ENCODE results near the gene SYN1. TPM values are rescaled to one million over a fixed set of nuclear protein-coding genes. Genes with fewer than 3 reads are reported as not detected.

Gene SYN1
- total RNA-seq, 4 donors from 2014 or later: 1.0 to 3.1 (median 1.3) TPM; not detected in 1

DNA sequence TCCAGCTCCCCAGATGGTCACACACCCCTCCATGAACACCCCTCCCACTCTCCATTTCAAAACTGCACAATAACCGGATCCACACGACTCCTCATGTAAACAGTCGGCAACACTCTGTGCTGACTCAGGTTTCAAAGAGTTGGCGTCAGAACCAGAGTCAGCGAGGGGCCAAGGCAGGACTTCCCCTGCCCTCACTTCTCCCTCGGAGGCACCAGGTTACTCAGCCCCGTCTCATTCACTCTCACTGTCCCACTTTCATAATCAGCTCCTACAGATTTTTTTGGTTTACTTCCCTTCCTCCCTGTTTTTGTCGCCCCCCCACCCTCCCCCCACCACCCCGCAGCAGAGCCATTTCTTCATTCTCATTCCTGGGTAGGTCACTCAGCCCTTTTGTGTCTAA, 40.1 kb downstream of the SYN1 start:
- TF ChIP-seq, protein P1, sequence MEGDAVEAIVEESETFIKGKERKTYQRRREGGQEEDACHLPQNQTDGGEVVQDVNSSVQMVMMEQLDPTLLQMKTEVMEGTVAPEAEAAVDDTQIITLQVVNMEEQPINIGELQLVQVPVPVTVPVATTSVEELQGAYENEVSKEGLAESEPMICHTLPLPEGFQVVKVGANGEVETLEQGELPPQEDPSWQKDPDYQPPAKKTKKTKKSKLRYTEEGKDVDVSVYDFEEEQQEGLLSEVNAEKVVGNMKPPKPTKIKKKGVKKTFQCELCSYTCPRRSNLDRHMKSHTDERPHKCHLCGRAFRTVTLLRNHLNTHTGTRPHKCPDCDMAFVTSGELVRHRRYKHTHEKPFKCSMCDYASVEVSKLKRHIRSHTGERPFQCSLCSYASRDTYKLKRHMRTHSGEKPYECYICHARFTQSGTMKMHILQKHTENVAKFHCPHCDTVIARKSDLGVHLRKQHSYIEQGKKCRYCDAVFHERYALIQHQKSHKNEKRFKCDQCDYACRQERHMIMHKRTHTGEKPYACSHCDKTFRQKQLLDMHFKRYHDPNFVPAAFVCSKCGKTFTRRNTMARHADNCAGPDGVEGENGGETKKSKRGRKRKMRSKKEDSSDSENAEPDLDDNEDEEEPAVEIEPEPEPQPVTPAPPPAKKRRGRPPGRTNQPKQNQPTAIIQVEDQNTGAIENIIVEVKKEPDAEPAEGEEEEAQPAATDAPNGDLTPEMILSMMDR (IDR thresholded peaks at IDR 0.05): no peak
- peak; percentile 10 for ATAC-seq (ENCODE audit: low FRiP score)
- no peak for DNase-seq (ENCODE audit: low spot score)

DNA sequence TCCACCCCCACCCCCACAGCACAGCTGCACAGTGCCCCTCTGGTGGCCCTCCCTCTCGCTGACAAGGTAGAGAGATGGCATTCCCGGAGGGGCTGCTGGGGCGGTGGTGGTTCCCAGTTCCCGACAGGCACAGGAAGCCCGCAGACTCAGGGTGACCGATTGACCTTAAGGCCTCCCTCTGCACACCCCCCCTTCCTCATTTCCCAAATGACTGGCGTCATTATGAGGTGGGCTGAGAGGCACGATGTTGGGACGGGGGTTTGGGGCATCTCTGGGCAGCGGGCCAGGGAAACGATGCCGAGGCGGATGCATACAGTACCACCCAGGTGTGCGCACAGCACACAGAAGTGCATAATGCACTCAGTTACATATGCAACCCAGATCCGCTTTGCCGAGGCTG, 41.0 kb downstream of the SYN1 start:
- no peak for ATAC-seq (ENCODE audit: low FRiP score)
- TF ChIP-seq, protein P1 (IDR thresholded peaks at IDR 0.05): no peak
- no peak for DNase-seq (ENCODE audit: low spot score)

DNA sequence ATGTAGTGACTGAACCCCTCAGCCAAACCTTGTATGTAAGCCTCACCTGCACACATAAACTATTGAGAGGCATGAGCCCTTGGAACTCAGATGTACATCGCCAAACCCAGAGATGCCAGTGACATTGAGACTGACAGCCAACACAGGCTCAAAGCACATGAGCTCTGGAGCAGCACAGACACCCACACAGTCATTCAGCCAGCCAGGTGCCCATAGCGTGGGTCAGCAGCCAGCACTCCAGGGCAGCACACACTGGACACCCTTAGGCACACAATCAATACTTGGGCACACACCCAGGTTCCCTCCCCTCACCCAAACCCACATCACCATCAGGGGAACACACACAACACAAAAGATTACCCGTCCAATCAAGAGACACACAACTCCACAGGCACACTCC, 41.8 kb downstream of the SYN1 start:
- TF ChIP-seq, protein P1 (IDR thresholded peaks at IDR 0.05): no peak
- DNase-seq (ENCODE audit: low spot score) (no peak), ATAC-seq (ENCODE audit: low FRiP score) (no peak)

DNA sequence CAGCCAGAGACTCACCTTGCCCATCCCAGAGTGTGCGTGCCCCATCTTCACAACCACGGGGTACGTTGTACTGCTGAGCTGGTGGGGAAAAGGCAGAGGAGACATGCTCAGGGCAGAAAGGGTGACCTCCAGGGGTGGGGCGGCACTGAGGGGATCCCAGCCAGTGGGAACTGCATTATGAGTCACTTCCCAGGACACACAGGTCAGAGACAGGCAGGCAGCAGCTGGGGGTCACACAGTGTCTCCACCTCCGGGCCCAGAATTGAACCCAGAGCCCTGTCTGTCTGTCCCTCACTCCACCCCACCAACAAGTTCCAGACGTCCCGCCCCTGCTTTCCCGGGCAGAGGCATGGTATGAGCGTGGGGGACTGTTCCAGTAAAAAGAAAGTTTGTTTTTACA, 42.2 kb downstream of the SYN1 start:
- ATAC-seq (ENCODE audit: low FRiP score) (peak; percentile 18), DNase-seq (ENCODE audit: low spot score) (no peak)
- TF ChIP-seq, protein P1 (IDR thresholded peaks at IDR 0.05): no peak

DNA sequence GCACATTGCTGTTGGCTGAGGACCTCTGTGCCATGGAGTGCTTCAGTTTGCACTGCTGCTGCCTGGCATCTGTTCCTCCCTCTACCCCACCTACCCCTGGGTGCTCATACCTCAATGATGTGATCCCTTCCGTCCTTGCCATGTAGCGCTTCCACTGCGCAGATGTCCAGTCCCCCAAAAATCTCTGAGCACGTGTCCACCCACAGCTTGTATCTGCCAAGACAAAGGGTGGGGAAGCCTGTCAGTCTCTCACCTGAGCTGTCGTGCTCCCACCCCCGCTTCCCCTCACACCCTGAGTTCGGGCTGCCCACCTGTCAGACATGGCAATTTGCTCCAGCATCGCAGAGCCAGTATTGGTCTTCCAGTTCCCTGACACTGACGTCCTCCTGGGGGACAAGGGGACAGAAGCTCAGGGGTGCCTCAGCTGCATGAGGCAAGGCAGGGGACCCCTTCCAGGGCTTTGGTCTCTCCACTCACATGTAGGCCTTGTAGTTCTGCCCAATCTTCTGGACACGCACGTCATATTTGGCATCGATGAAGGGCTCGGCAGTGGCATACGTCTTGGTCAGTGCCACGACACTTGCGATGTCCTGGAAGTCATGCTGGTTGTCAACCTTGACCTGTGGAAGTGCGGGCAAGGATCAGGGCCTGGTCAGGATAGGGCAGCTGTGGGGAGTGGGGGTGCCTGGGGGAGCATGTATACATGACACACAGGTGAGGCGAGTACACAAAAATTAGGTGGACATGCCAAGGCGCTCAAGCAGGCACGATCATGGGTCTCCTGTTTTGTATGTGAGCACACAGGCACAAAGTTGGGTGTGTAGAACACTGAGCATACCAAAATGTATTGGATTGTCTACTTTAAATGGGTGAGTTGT, 43.4 kb downstream of the SYN1 start:
- TF ChIP-seq, protein P1 (IDR thresholded peaks at IDR 0.05): no peak
- no peak for DNase-seq (ENCODE audit: low spot score)
- ATAC-seq (ENCODE audit: low FRiP score): no peak

DNA sequence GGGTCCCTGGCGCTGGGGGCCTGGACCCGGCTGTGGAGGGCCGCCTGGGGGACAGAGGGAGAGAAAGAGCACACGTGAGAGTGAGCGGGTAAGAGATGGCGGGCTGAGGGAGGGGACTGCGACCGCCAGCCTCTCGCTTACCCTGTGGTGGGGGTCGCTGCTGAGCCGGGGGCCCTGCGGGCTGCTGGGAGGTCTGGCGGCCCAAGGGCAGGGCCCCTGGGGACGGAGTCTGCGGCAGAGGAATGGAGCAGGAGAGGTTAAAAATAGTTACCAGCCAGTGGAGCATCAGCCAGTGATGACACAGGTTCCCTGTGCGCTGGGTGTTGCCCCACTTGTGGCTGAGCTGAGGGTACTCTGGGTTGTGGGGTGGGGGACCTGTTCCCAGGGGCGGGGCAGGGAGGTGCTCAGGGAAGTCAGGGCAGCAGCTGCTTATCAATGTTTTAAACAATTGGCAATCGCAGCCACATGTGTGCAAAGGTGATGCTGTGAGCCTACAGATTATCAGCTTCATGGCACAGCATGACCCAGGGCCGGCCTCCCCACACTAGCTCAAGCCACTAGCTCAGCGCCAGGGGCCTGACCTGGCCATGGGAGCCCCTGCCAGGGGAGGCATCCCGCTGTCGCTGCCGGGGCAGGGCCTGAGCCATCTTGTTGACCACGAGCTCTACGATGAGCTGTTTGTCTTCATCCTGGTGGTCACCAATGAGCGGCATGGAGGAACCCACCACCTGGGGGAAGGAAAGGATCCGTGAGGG, 44.9 kb downstream of the SYN1 start:
- TF ChIP-seq, protein P1 (IDR thresholded peaks at IDR 0.05): no peak
- DNase-seq (ENCODE audit: low spot score) (no peak), ATAC-seq (ENCODE audit: low FRiP score) (no peak)

Measured in omental fat pad (tissue), 4 donors.